Measurements from ENCODE around the gene C14orf119.
"Not testable (repeated sequence)": the region's sequence is repeated elsewhere in the genome, so short reads cannot be mapped to it uniquely, and the experiment has no call there.

C14orf119 gene

DNA sequence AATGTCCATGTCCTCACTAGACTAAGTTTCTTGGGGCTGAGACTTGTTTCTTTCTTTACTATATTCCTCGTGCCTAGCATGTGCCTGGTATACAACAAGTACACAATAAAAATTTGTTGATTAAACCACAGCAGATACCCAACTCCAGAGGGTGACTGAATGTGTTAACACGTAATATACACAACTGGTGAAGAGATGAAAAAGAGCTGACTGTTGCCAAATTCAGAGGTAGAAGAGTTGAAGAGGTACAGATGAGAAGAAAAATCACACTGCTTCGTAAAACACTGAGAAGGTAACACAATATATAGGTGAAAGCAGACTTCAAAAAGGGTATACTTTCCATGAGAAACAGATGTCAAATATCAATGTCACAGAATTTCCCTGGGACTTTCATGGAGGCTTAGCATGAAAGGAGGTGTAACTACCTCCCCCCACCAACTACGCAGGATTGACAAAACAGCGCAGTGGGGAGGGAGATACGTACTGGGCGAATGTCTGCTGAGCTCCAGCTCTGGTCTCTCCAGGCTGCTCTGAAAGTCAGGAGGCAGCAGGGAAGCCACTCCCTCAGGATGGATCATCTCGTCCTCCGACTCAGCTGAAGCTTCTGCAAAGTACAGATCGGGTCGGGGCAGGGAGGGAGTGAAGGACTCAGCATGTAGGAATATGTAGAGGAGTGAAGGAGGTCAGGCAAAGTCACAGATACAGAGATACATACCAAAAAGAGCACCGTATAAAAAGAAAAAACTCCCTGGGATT, 5.6 kb upstream of the C14orf119 start:
- no peak for DNase-seq (ENCODE audit: low spot score)

DNA sequence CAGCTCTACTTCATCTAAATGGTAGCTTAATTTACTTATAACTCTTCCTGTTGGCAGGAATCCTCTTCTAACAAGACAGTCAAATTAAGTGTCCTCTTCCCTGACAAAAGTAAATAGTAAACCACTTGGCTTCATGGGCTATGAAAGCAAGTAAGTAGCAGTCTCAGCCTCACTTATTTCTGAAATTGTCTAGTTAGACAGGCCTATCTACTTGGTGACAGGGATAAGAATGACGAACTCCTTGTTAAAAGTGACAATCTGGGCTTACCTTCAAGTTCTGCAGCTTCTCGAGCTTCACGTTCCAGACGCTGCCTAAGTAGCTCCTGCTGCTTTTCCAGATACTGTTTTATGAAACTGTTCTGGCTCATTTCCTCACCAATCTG, 5.1 kb upstream of the C14orf119 start:
- no peak for DNase-seq (ENCODE audit: low spot score)

DNA sequence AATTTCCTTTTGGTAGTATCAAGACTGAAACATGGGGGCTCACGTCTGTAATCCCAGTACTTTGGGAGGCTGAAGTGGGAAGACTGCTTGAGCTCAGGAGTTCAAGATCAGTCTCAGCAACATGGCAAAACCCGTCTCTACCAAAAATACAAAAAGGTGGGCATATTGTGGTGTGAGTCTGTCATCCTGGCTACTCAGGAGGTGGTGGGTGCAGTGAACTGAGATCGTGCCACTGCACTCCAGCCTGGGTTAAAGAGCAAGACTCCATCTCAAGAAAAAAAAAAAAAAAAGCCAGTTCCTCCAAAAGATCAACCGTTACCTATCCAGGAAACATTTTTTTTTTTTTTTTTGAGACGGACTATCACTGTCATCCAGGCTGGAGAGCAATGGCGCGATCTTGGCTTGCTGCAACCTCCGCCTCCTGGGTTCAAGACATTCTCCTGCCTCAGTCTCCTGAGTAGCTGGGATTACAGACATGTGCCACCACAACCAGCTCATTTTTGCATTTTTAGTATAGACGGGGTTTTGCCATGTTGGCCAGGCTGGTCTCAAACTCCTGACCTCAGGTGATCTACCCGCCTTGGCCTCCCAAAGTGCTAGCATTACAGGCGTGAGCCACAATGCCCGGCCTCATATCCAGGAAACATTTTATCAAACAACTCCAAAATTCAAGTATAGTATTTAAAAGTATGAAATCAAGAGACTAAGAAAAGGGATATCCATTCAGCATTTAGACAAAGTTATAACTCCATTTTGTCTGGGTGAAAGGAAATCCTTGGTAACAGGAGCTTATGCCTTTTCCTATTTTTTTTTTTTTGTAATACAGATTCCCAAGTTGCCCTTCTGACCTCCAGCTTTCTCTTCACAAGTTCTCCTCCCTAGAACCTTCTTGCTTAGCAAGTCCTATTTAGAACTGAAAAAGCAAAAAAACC, 3.7 kb upstream of the C14orf119 start:
- no peak for DNase-seq (ENCODE audit: low spot score)

DNA sequence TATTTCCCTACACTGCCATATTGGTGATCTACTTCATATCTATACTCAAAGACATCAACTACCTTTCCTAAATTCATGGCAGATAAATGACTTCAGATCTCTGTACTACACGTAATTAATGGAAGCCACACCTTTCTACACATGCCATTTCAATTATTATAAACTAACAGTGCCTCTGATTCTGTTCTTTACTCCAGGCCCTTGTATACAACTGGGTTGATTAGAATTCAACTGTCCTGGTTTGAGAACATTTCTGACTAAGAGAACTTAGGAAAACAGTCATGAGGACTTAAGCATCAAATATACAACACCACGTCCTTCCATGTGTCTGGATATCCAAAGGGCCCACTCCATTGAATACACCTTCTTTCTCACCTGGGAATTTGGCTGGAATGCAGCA, 2.2 kb upstream of the C14orf119 start:
- DNase-seq (ENCODE audit: low spot score), result no peak

DNA sequence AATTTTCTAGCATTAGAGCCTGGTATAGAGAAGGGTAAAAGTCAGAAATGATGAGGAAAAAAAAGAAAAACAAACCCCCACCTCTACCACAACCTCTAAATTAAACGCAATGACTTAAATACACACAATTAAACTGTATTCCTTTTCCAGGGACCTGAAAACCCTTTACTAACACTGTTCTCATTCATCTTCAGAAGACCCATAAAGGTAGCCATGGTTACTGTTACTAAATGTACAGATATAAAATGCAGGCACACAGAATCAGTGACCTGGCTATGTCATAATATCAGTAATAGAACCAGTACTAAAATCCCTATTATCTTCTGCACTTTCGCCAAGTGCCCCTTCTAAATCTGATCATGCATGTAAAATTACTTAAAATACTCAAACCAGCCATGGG, 1.8 kb upstream of the C14orf119 start:
- DNase-seq (ENCODE audit: low spot score), result no peak

DNA sequence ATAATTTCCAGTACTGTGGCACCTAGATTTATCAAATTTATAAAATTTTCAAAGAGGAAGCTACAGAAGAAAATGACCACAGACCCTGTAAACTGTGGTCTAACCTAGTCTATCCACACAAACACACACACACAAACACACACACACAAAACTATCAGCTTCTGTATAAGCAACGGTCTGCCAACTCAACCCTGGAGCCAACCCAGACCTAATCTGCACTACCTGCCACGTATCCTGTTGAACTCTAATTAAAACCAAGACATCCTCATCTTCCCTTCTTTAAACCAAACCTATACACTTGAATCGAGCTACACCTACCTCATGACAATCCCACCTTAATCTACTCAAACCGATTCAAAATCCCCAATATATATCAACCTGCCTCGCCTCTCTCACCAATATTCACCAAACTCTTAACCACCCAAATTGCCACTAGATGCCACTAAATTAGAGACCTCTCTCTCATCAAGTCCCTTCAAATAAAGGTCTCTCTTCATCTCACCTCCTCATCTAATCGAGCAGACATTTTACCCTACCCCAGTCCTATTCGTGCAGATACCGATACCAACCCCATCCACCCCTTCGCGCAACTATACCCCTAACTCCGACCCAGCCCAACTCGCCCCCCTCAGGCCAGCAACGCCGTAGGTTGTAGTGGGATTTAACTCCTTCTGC, 1.2 kb upstream of the C14orf119 start:
- no peak for DNase-seq (ENCODE audit: low spot score)

DNA sequence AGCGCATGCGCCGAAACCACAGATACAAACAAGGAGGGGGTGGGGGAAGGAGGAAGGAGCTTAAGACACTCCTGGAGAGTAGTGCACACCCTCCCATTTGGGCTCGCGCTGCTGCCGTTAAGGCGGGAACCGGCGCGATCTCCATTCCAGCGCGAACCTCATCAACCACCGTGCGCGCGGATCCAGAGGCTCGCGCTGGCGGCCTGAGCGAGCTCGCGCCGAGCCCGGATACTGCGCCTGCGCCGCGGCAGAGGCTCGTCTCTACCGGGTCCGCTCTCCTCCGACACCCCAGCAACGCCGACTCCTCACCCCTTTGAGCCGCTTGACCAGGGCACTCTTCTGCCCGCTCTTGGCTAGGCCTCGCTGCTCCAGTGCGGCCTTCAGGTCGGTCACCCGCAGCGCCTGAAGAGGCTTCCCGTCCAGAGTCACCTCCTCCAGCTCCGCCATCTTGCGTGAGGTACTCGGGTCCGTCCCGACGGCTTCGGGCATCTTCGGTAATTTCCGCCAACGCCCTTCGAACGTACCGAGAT, 574 bp upstream of the C14orf119 start, which contains the start of gene ACIN1:
ACIN1 (minus strand) TSS at position 471 of the 530 bp plus-strand sequence; CDS start at position 447, 24 bp downstream.
- DNase-seq (ENCODE audit: low spot score), result peak; percentile 84

DNA sequence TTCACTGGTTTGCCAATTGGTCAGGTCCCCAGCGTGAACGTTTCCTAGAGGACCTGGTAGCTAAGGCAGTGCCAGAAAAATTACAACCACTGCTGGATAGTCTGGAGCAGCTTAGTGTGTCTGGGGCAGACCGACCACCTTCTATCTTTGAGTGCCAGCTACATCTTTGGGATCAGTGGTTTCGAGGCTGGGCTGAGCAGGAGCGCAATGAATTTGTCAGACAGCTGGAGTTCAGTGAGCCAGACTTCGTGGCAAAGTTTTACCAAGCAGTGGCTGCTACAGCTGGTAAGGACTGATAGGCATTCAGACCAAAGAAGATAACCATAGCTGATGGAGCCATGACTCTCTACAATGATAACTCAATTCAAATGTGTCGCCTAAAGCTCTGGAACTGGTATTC, 2.5 kb downstream of the C14orf119 start:
- no peak for DNase-seq (ENCODE audit: low spot score)

DNA sequence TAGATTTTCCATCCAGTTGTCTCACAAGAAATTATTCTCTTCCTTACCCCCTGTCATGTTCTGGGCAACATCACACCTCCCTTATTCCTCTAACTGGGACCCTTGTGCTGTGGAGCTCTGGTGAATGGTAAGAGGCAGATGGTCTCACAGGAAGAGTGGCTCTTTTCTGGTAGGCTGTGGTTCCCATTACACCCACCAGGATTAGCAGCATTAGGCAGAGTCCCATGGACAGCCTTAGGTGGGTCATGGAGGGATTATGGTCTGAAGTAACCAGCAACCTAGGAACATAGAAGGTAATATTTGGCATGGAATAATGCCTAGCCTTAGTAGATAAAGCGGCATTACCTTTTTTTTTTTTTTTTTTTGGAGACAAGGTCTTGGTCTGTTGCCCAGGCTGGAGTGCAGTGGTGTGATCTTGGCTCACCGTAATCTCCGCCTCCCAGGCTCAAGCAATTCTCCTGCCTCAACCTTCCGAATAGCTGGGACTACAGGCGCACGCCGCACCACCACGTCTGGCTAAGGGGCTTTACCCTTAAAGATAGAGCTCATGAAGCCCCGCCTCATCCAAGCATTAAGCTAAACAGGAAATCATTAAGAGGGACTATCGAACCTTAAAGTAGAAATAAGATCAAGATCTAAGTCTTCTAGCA, 4.0 kb downstream of the C14orf119 start:
- DNase-seq (ENCODE audit: low spot score), result no peak

DNA sequence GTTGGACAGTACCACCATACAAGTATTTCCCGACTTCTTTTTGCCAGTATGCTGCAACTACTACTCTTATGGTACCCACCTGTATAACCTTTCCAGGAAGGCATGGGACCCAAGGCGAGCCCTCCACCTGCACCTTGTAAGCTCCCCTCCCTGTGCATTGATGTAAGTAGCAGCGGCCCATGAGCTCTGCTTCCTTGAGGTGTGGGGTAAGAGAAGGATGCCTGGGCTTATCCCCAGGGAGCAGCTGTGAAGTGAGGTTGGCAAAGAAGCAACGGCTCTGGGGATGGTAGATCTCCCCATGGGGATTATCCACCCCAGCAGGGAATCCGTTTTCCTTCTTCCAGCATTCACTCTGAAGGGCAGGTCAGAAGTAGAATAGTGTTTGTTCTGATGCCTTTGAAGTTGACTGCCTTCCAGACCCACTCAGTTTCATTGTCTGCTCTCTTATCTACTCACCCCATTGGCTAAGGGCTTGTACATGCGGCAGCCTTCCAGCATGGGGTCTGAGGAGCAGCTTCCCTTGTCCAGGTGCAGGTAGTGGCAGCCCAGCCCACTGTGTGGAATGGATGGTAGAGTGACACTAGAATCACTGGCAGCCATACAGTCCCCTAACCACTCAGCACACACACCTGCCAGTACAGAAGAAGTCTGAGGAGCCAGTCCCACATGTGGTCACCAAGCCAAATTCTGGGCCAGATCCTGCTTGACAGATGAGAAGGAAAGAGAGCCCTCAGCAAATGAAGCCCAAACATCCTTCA, 6.1 kb downstream of the C14orf119 start:
- DNase-seq (ENCODE audit: low spot score), result no peak

DNA sequence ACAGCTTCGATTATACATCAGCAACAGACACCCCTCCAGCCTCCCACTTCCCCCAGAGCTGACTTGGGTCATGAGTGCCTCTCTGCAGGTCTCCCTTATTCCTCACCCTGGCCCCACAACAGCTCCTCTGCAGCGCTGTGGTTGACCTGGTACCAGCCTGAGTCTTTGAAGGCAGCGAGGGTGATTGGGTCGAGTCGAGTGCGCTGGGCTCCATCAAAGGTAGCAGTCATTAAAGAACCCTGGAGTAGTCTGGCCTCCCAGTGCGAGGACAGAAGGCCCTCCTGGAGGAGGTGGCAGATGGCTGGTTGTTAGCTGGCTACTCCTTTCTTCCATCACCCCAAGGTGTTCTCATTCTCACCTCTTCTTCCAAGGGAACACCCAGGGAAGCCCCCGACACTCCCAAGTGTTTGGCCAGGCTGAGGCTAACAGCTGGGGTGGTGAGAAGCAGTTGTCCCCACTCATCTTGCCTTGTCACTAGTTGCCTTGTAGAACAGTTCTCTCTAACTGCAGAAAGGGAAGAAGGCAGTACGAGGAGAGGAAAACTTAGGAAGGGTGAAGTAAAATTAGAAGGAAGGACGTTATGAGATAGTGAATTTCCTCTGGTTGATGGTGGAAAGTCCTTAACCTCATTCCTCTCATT, 6.8 kb downstream of the C14orf119 start:
- DNase-seq (ENCODE audit: low spot score), result no peak

DNA sequence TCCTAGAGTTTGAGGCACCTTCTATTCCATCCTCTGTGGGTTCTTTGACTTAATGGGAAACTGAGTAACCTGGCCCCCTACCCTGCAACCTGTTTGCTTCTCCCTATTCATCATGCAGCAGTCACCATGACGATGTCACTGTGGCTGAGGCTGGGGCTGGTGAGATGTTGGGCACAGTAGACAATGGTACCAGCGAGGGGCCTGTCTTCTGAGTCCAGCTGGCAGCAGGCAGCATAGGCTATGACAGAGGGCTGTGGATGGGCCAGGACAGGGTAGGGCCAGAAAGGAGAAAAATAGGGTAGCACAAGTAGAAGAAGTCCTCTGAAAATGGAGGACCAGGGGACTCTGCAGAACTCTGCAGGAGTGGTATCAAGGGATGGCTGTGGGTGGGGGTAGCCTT, 7.5 kb downstream of the C14orf119 start:
- DNase-seq (ENCODE audit: low spot score), result no peak

DNA sequence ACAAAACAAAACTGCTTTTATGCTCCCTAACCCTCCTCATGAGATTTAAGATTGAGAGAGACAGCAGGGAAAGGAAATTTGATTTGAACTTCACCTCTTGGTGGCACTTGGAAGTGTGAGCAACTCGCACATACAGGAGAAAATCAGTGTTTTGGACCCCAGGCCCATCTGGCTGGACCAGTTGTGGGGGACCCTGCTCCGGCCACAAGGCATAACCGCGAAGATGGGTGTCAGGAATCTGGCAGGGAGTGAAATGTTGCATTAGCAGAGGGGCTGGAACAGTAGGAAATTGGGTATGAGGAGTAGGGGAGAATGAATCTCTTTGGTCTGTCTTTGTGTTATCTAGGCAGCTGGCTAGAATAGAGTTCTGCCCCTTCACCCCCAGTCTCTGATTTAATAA, 8.3 kb downstream of the C14orf119 start:
- DNase-seq (ENCODE audit: low spot score), result no peak

DNA sequence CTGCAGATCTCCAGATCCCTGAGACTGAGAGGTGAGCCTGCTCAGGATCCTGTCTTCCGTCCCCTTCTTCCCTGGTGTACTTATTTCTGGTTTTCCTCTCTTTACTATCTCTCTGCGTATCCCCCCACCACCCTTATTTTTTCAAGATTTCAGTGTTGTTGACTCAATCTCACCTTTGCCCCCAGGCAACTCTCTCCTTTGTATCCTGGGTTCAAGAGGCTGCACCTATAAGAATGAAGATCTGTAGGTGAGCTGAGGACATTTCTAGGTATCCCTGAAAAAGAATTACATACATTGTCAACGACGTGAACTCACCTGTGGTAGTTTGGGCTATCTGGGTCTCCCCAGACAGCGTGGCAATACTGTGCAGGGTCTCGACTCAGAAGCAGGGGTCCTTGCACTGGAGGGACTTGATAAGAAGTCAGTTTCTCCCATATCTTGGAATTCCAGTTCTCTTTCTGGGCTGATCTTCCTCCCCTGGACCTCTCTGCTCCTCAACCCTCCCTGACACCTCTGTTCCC, 8.8 kb downstream of the C14orf119 start:
- DNase-seq (ENCODE audit: low spot score), result no peak

DNA sequence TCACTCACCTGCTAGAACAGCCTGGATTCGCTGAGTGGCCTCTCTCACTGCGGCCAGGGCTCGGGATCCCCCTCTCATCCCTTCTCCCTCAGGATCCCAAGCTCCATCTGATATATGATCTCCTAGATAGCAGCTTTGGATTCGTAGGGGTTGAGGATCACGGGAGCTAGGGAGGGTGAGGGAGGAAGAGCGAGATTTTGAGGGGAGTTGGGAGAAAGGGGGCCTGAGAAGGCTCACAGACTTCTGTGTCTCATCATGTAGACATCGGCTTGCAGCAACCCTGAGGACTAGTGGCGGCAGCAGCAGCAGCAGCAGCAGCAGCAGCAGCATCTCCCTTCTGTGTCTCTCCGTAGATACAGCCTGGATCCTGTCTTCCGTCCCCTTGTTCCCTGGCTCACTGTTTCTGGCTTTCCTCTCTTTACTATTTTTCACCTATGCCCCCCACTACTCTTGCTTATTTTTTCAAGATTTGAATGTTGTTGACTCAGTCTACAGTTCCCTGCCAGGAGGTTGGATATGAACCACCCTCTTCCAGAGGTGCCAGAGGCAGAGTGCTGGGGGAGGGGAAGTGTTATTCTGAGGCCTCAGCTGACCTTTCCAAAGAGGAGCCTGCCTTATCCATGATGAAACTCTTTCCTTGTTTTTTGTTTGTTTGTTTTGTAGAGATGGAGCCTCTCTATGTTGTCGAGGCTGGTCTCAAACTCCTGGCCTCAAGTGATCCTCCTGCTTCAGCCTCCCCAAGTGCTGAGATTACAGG, 9.5 kb downstream of the C14orf119 start, which contains the start of gene CIROP:
CIROP (minus strand) TSS at position 399 of the 757 bp plus-strand sequence; CDS start at position 330, 69 bp downstream.
- no peak for DNase-seq (ENCODE audit: low spot score)

DNA sequence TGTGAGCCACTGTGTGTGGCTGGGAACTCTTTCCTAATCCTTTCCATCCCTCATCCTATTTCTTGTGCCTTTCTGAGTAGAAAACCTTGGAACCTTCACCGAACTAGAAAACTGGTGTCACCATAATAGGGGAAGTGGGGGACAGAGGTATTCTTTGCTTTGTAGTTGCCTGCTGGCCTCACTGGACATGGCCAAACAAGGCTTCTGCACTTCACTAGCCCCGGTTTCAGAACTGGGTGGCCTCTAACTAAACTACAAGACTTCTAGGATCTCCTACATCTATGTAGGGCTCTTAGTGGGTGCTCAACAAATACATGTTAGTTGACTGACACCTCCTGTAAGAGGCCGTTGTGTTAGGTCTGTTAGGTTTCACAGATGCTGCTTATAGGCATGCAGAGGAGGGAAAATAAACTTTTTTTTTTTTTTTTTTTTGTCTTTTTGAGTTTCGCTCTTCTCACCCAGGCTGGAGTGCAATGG, 10.1 kb downstream of the C14orf119 start:
- DNase-seq (ENCODE audit: low spot score), result no peak

DNA sequence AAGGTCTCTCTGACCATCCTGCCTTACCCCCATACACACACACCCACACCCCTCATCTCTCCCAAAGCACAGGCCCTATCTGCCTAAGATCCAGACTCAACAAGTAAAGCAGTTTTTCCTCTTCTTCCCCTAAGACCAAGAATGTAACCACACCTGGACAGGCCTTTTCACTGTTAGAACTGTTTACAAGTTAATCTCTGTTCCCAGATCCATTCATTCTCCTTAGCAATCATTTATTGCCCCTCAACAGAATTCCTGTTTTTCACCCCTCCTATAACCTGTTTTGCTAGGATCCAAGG, 11.4 kb downstream of the C14orf119 start:
- no peak for DNase-seq (ENCODE audit: low spot score)

DNA sequence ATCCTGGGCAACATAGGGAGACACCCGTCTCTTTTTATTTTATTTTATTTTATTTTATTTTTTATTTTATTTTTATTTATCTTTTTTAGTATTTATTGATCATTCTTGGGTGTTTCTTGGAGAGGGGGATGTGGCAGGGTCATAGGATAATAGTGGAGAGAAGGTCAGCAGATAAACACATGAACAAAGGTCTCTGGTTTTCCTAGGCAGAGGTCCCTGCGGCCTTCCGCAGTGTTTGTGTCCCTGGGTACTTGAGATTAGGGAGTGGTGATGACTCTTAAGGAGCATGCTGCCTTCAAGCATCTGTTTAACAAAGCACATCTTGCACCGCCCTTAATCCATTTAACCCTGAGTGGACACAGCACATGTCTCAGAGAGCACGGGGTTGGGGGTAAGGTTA, 12.3 kb downstream of the C14orf119 start:
- DNase-seq (ENCODE audit: low spot score), result not testable (repeated sequence)

DNA sequence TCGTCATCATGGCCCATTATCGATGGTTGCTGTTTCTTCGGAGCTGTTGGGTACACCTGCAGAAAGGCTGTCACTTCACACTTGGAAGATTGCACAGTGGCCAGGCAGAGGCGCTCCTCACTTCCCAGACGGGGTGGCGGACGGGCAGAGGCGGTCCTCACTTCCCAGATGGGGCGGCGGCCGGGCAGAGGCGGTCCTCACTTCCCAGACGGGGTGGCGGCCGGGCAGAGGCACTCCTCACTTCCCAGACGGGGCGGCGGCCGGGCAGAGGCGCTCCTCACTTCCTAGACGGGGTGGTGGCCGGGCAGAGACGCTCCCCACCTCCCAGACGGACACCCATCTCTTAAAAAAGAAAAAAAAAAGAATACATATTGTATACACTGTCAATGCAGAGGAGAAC, 12.9 kb downstream of the C14orf119 start:
- not testable (repeated sequence) for DNase-seq (ENCODE audit: low spot score)

Data from germinal center (tissue), 1 donor.